Measurements from ENCODE around the gene NUDT6. TPM values are rescaled to one million over a fixed set of nuclear protein-coding genes. Genes with fewer than 3 reads are reported as not detected.

NUDT6 gene
- total RNA-seq, 1 experiment from 2014 or later, result 9.0 TPM

GRCh38 chr4:122963216-122963615 is 40.8 kb upstream of the NUDT6 start:
- RAD21 ChIA-PET (ENCODE audit: low non-redundant PET in 1 of 2, low total read pairs in 2 of 2, uncharacterized antibody in 2 of 2, unreplicated experiment in 2 of 2), result no interaction called here
- DNase-seq (ENCODE audit: low read depth, low spot score), result no peak
- no peak for ATAC-seq
- no peaks in the 10 kb centered on the region for H3K9me2 ChIP-seq (ENCODE audit: insufficient read depth)
- H4K20me1 ChIP-seq (ENCODE audit: insufficient read depth), result no peaks in the 10 kb centered on the region; the same call in 1 of the 2 replicates
- no peaks in the 10 kb centered on the region for H3K9me3 ChIP-seq (ENCODE audit: control insufficient read depth in 1 of 2, insufficient read depth in 1 of 2, low read depth in 1 of 2, low read length in 2 of 2)
- H3K27ac ChIP-seq (ENCODE audit: low read depth, low read length), result no peak overlapping the region
- TF ChIP-seq, protein P1, sequence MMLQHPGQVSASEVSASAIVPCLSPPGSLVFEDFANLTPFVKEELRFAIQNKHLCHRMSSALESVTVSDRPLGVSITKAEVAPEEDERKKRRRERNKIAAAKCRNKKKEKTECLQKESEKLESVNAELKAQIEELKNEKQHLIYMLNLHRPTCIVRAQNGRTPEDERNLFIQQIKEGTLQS (IDR thresholded peaks at IDR 0.05), result no peak
- TF ChIP-seq ZFX (IDR thresholded peaks at IDR 0.05) (no peak), POLR2AphosphoS5 (IDR thresholded peaks at IDR 0.05; ENCODE audit: low read depth, low read length) (no peak), CBX3 (IDR thresholded peaks at IDR 0.05; ENCODE audit: low read depth) (no peak), SRF (IDR thresholded peaks at IDR 0.05; ENCODE audit: low read depth) (no peak), EZH2phosphoT487 (IDR thresholded peaks at IDR 0.05; ENCODE audit: borderline replicate concordance) (no peak), ZNF274 (IDR thresholded peaks at IDR 0.05; ENCODE audit: low read depth, low read length) (no peak), SIN3A (IDR thresholded peaks at IDR 0.05; ENCODE audit: low read depth) (no peak), CEBPB (IDR thresholded peaks at IDR 0.05; ENCODE audit: low read depth) (no peak)
- TF ChIP-seq, protein P2, sequence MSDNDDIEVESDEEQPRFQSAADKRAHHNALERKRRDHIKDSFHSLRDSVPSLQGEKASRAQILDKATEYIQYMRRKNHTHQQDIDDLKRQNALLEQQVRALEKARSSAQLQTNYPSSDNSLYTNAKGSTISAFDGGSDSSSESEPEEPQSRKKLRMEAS (IDR thresholded peaks at IDR 0.05), result no peak
- no peaks in the 10 kb centered on the region for H3K27me3 ChIP-seq (ENCODE audit: insufficient read depth, low read length)
- CTCF ChIA-PET, result no interaction called here
- no peaks in the 10 kb centered on the region for H3K4me1 ChIP-seq (ENCODE audit: control insufficient read depth in 1 of 2, insufficient read depth in 2 of 2, low read length in 2 of 2)
- H3K79me2 ChIP-seq (ENCODE audit: insufficient read depth, low read length), result no peaks in the 10 kb centered on the region; the same call in 1 of the 2 replicates
- POLR2A ChIA-PET, result no interaction called here
- H3K9ac ChIP-seq (ENCODE audit: low read length), result no peak overlapping the region
- no peak overlapping the region for H3K4me2 ChIP-seq (ENCODE audit: low read length)
- H3K4me3 ChIP-seq (replicated peaks in 1 of 2; ENCODE audit: low read depth in 1 of 2, low read length in 2 of 2), result no peak overlapping the region
- BruUV-seq (replicated peaks), result no TSS peak
- intact Hi-C loops (cut with micrococcal nuclease), result no loop called here
- H2AFZ ChIP-seq (ENCODE audit: low read depth, low read length, poor library complexity, severe bottlenecking), result no peak overlapping the region
- H3K36me3 ChIP-seq (ENCODE audit: control insufficient read depth in 1 of 2, insufficient read depth in 2 of 2, low read length in 2 of 2), result no peaks in the 10 kb centered on the region

GRCh38 chr4:122960611-122961000 is 38.2 kb upstream of the NUDT6 start:
- H3K36me3 ChIP-seq (ENCODE audit: control insufficient read depth in 1 of 2, insufficient read depth in 2 of 2, low read length in 2 of 2), result no peaks in the 10 kb centered on the region
- POLR2A ChIA-PET, result no interaction called here
- DNase-seq (ENCODE audit: low read depth, low spot score) (no peak), ATAC-seq (no peak)
- RAD21 ChIA-PET (ENCODE audit: low non-redundant PET in 1 of 2, low total read pairs in 2 of 2, uncharacterized antibody in 2 of 2, unreplicated experiment in 2 of 2), result no interaction called here
- H3K9me2 ChIP-seq (ENCODE audit: insufficient read depth), result no peaks in the 10 kb centered on the region
- H3K9me3 ChIP-seq (ENCODE audit: control insufficient read depth in 1 of 2, insufficient read depth in 1 of 2, low read depth in 1 of 2, low read length in 2 of 2), result no peaks in the 10 kb centered on the region
- H3K27me3 ChIP-seq (ENCODE audit: insufficient read depth, low read length), result no peaks in the 10 kb centered on the region
- intact Hi-C loops (cut with micrococcal nuclease), result no loop called here
- CTCF ChIA-PET, result no interaction called here
- H3K4me2 ChIP-seq (ENCODE audit: low read length), result no peak overlapping the region
- H3K9ac ChIP-seq (ENCODE audit: low read length), result no peak overlapping the region
- H3K4me3 ChIP-seq (replicated peaks in 1 of 2; ENCODE audit: low read depth in 1 of 2, low read length in 2 of 2), result no peak overlapping the region
- no peaks in the 10 kb centered on the region; the same call in 1 of the 2 replicates for H3K79me2 ChIP-seq (ENCODE audit: insufficient read depth, low read length)
- no TSS peak for BruUV-seq (replicated peaks)
- H4K20me1 ChIP-seq (ENCODE audit: insufficient read depth), result no peaks in the 10 kb centered on the region
- no peak overlapping the region for H2AFZ ChIP-seq (ENCODE audit: low read depth, low read length, poor library complexity, severe bottlenecking)
- H3K4me1 ChIP-seq (ENCODE audit: control insufficient read depth in 1 of 2, insufficient read depth in 2 of 2, low read length in 2 of 2), result no peaks in the 10 kb centered on the region
- no peak overlapping the region for H3K27ac ChIP-seq (ENCODE audit: low read depth, low read length)
- no peak for TF ChIP-seq SRF (IDR thresholded peaks at IDR 0.05; ENCODE audit: low read depth)
- TF ChIP-seq EZH2phosphoT487 (IDR thresholded peaks at IDR 0.05; ENCODE audit: borderline replicate concordance), result no peak
- TF ChIP-seq FOSL1 (IDR thresholded peaks at IDR 0.05; ENCODE audit: low read depth), result no peak
- TF ChIP-seq, protein P3, sequence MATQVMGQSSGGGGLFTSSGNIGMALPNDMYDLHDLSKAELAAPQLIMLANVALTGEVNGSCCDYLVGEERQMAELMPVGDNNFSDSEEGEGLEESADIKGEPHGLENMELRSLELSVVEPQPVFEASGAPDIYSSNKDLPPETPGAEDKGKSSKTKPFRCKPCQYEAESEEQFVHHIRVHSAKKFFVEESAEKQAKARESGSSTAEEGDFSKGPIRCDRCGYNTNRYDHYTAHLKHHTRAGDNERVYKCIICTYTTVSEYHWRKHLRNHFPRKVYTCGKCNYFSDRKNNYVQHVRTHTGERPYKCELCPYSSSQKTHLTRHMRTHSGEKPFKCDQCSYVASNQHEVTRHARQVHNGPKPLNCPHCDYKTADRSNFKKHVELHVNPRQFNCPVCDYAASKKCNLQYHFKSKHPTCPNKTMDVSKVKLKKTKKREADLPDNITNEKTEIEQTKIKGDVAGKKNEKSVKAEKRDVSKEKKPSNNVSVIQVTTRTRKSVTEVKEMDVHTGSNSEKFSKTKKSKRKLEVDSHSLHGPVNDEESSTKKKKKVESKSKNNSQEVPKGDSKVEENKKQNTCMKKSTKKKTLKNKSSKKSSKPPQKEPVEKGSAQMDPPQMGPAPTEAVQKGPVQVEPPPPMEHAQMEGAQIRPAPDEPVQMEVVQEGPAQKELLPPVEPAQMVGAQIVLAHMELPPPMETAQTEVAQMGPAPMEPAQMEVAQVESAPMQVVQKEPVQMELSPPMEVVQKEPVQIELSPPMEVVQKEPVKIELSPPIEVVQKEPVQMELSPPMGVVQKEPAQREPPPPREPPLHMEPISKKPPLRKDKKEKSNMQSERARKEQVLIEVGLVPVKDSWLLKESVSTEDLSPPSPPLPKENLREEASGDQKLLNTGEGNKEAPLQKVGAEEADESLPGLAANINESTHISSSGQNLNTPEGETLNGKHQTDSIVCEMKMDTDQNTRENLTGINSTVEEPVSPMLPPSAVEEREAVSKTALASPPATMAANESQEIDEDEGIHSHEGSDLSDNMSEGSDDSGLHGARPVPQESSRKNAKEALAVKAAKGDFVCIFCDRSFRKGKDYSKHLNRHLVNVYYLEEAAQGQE (IDR thresholded peaks at IDR 0.05; ENCODE audit: low read depth), result no peak
- TF ChIP-seq, protein P1 (IDR thresholded peaks at IDR 0.05), result no peak
- TF ChIP-seq POLR2A (IDR thresholded peaks at IDR 0.05; ENCODE audit: borderline replicate concordance, extremely low read depth, insufficient read depth, insufficient read length), result no peak
- no peak for TF ChIP-seq SIN3A (IDR thresholded peaks at IDR 0.05; ENCODE audit: low read depth)
- TF ChIP-seq CEBPB (IDR thresholded peaks at IDR 0.05; ENCODE audit: low read depth), result no peak
- TF ChIP-seq, protein P4, sequence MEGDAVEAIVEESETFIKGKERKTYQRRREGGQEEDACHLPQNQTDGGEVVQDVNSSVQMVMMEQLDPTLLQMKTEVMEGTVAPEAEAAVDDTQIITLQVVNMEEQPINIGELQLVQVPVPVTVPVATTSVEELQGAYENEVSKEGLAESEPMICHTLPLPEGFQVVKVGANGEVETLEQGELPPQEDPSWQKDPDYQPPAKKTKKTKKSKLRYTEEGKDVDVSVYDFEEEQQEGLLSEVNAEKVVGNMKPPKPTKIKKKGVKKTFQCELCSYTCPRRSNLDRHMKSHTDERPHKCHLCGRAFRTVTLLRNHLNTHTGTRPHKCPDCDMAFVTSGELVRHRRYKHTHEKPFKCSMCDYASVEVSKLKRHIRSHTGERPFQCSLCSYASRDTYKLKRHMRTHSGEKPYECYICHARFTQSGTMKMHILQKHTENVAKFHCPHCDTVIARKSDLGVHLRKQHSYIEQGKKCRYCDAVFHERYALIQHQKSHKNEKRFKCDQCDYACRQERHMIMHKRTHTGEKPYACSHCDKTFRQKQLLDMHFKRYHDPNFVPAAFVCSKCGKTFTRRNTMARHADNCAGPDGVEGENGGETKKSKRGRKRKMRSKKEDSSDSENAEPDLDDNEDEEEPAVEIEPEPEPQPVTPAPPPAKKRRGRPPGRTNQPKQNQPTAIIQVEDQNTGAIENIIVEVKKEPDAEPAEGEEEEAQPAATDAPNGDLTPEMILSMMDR (IDR thresholded peaks at IDR 0.05 in 2 of 3, conservative IDR thresholded peaks at IDR 0.05 in 1 of 3; ENCODE audit: borderline replicate concordance in 1 of 3, insufficient read depth in 1 of 3, low read depth in 2 of 3, low read length in 2 of 3), result no peak
